Measurements from ENCODE around the gene GABRB1.

- TF ChIP-seq CTCF (IDR thresholded peaks at IDR 0.05) (no peak), POLR2A (IDR thresholded peaks at IDR 0.05) (no peak)
Measured at GRCh38 chr4:47367761-47368160, 336.4 kb downstream of the GABRB1 start.
